Astrocyte (in vitro differentiated cells and primary cell): ENCODE measurements around the gene SERPINI1.

Source experiments
- CTCF ChIP-seq: IDR thresholded peaks from 2 replicates; pipeline ENCODE4 v1.5.1; 2011; ENCODE audit warnings: low read depth, mild to moderate bottlenecking, inconsistent platforms, low read length, moderate library complexity; ENCODE audit not compliant: insufficient read depth
- EZH2 ChIP-seq: IDR thresholded peaks from 2 replicates; pipeline ENCODE4 v1.6.1; 2012; ENCODE audit warnings: mild to moderate bottlenecking, low read length, inconsistent platforms; ENCODE audit not compliant: insufficient read depth

GRCh38 chr3:167872032-167872431, 136.5 kb downstream of the SERPINI1 start:
- TF ChIP-seq CTCF (no peak), EZH2 (no peak)
